GM18858 (cell line): ENCODE measurements around the gene SCN1A.
A peak's percentile ranks its signal among the peaks of the same experiment; 100 is the strongest.
"Not testable (repeated sequence)": the region's sequence is repeated elsewhere in the genome, so short reads cannot be mapped to it uniquely, and the experiment has no call there.

Source experiments
- ATAC-seq: cut with Tn5 transposase; IDR thresholded peaks from one replicate; pipeline ENCODE4 v1.9.1; 2021; ENCODE audit not compliant: unreplicated experiment

SCN1A gene

DNA sequence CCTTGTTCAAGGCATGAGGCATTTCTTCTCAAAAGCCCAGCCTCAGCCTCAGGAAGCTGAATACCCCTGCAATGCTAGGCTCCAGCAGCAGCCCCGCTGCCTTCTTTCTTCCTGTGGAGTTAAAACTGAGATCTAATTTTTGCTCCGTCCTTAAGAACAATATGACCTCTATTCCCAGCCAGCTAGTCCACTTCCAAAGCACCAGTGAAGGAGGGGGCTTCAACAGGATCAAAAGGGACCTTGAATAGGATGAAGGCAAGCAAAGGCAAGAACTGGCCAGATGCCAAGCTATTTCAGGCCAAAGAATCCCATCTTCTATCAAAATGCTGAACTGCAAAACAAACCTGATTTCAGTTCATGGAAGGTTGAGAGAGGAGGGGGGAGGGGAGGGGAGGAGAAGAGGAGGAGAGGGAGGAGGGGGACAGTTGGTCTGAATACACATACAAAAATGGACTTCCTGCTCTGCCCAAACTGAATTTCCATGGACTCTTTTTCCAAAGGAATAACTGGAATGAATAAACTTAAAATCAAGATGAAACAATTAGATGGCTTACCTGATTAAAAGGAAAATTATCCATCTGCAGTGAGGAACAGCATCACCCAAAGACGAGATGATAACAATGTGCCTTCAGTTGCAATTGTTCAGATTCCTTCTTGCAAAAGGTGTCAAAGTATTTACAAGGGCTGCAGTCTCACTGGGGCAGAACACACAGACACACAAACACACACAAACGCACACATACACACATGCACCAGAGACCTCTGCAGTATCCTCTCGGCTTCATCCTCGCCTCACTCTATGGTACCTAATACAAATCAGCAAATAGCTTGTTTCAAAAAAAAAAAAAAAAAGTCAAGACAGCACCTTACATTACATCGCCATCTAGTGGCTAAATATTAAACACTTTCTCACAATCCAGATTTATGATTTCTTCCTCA is at the start of gene SCN1A:
Gene SCN1A (minus strand): TSS at position 804 of the 939 bp plus-strand sequence. CDS start 54,399 bp downstream, outside the sequence.
- ATAC-seq, result no peak

DNA sequence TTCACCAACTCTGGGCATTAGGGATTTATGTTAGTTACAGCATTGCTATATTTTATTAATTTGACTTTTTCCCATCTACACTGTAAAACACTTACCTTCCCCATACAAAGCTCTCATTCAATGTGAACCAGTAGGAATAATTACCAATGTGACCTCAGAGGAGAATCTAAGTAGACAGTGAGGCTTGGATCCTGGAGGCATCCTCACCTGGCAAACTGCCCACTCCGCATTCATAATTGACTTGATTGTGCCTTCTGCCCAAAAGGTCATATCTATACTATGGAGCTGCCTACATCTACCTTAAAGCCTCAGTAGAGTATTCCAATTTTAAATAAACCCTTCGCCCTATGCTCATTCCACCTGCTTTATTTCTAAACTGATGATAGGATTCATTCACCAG is 45.4 kb upstream of the SCN1A start:
- no peak for ATAC-seq

GRCh38 chr2:166171216-166171615 is 43.4 kb upstream of the SCN1A start:
- ATAC-seq, result no peak

- ATAC-seq, result peak; percentile 79
Measured at GRCh38 chr2:166170356-166170755, 42.5 kb upstream of the SCN1A start.

- no peak for ATAC-seq
Measured at GRCh38 chr2:166167449-166167848, 39.6 kb upstream of the SCN1A start.

DNA sequence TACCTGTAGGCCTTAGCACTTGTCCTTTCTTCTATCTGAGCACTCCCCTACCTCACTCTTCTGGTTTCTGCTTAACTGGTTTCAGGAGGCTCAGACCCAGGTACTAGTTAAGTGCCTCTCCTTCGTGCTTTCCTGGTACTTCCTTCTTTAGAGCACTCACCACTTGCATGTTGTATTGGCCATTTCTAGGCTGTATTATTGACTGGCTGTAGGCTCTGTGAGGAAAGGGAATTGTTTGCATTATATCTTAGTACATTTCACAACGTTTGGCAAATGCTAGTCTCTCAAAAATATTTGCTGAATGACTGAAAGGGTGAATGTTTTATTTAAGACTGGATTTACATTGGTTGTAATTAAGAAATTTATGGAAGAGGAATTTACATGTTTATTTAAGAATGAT is 36.0 kb upstream of the SCN1A start:
- no peak for ATAC-seq

GRCh38 chr2:166158546-166158945 is 30.7 kb upstream of the SCN1A start:
- ATAC-seq, result no peak

- no peak for ATAC-seq
Measured at GRCh38 chr2:166157578-166157977, 29.8 kb upstream of the SCN1A start.

DNA sequence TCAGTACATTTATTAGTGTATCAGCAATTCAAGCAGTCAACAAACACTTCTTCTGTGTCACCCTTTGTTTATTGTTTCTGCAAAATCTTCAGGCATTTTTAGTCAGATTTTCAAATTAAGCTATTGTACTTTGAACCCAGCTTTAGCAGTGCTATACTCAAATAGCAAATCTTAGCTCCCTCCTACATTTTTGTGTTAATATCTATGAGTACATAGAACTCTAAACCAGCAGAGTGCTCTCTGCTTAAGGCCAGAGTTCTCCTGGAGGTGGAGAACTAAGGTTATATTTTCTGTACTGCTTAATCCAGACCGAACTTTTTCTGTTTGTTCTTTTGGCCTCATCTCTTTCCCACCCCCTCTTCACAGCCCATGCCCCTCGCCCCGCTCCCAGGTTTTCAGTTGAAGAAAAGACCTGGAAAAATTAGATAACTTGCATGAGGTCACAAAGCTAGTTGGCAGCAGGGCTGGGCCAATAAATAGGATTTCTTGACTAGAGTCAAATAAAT is 29.2 kb upstream of the SCN1A start:
- ATAC-seq, result no peak

DNA sequence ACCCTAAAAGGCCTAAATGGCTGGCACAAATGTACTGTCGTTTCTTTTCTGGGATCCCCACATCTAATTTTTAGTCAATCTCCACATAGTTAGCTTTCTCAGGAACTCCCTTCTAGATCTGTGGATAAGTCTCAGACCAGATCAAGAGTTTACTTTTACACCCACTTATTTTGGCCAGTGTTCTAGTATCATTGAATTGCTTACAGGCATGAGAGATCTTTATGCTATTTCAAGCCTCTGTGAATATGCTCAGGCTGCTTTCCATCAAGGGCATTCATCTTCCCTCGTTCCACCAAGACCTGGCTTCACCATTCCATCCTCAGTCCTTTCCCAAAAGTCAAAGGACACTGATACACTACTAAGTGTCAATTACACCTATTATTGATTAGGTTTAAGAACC is 27.8 kb upstream of the SCN1A start:
- no peak for ATAC-seq

GRCh38 chr2:166154685-166155338 is 27.0 kb upstream of the SCN1A start:
- ATAC-seq, result no peak

DNA sequence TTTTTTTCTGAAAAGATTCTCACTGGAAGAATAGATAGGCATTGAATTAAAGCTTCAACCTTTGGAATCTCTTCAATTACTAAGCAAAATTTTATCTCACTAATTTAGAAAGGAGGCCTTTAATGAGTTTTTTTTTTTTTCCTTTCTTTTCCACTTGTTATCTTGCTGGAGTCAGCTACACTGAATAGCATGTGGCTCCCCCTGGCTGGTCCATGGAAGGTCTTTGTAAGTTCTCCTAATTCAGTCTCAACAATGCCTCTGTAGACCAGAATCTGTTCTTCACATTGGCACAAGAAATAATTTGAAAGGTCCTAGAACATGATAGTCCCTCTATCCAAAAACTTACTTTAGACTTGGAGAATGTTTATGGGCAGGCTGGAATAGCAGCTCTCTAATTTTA is 24.2 kb upstream of the SCN1A start:
- ATAC-seq, result no peak

DNA sequence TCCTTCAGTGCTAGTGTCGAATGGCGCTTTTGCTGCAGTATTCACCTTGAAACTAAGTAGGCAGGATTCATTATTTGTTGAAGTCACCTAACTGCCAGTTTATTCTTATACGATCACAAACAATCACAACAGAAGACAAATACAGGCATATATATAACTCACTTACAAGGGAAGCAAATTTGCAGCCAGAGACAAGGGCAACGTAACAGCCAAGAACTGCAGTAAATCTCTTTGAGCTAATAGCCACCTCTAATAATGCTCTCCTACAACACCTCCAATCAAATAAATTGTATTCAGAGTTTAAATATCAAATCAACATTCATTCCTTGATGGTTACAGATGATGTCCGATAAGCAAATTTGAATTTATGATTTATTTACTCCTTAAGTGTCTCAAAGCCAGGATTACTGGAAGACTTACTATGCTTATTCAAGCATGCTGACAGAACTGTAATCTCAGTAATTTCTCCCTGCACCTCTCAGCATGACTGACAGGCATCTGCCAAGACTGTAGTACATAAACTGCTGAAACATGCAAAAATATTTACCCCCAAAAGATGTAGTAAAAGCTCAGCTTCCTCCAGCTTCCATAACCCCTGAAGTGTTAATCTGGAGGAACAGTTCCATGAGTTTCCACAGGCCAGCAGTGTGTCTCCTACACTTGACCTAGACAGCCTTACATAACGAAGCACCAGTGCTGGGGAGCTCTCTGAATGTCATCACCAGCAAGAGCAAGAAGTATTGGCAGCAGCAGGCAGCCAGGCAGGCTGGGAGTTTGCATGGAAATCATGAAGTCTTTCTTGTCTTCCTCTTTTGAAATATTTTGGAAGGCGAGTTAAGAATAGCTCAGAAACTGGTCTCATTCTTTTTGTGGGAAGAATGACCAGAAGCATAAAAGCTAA is 20.9 kb upstream of the SCN1A start:
- no peak for ATAC-seq

- ATAC-seq, result no peak
Measured at GRCh38 chr2:166147883-166148282, 20.1 kb upstream of the SCN1A start.

DNA sequence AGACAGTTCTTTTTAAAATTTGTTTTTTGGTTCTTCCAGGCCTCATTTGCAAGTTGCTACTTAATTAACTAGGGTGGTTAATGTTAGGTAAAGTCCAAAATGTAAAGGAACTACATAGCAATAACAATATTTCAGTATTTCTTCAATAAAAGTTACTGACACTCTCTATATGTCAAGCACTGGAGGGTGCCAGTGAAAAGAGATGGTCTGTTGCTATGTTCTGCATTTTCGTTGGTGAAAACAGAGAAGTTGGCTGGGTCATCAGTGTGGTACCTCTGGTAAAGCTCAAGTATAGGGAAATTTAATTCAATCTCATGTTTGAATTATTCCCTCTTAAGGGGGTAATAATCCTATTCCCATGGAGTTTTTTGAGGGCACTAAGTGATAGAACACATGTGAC is 16.3 kb upstream of the SCN1A start:
- ATAC-seq, result no peak

DNA sequence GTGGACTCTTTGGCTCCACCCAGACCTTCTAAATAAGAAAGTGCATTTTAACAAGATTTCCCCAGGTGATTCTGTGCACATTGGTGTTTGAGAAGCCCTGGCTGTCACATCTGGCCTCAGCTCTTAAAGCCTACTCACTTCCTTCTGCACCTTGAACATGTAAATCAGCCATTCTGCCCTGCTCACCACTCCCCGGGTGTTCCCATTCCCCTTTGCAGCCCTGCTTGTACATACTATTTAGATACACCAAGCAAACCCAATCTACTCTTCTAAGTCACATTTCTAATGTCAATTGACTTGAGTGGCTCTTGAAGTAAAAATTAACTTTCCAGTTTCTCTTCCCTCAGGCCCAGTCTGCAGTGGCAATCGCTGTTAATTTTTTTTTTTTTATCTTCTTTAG is 13.1 kb upstream of the SCN1A start:
- ATAC-seq, result no peak

DNA sequence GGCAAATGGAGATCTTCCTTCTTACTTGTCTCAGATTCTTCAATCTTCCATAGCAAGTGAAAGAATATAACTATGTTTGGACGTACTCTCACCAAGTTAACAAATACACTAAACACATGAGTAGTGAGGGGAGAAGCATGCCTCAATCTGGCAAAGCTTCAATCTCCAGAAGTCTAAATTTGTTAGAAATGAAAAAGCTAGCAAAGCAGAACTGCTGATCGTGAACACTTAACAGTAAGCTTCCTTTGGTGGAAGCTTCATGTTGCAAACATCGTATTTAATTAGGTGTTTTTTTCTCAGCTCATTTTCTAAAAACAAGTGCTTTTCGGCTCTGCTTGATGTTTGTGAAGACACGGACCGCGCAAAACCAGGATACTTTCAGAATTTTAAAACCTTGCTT is 12.7 kb upstream of the SCN1A start:
- ATAC-seq, result no peak

- not testable (repeated sequence) for ATAC-seq
Measured at GRCh38 chr2:166139479-166139878, 11.7 kb upstream of the SCN1A start.

DNA sequence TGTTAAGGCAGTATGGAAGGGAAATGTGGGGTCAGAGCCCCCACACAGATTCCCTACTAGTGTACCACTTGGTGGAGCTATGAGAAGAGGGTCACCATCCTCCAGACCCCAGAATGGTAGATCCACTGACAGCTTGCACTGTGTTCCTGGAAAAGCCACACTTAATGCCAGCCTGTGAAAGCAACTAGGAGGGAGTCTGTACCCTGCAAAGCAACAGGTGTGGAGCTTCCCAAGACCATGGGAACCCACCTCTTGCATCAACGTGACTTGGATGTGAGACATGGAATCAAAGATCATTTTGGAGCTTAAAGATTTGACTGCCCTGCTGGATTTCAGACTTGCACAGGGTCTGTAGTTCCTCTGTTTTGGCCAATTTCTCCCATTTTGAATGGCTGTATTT is 10.8 kb upstream of the SCN1A start:
- no peak for ATAC-seq

DNA sequence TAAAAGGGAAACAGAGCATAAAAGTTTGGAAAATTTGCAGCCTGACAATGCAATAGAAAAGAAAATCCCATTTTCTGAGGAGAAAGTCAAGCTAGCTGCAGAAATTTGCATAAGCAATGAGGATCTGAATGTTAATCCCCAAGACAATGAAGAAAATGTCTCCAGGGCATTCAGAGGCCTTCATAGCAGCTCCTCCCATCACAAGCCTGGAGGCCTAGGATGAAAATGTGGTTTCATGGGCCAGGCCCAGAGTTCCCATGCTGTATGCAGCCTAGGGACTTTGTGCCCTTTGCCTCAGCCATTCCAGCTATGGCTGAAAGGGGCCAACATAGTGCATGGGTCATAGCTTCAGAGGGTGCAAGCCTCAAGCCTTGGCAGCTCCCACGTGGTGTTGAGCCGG is 10.3 kb upstream of the SCN1A start:
- ATAC-seq, result no peak

DNA sequence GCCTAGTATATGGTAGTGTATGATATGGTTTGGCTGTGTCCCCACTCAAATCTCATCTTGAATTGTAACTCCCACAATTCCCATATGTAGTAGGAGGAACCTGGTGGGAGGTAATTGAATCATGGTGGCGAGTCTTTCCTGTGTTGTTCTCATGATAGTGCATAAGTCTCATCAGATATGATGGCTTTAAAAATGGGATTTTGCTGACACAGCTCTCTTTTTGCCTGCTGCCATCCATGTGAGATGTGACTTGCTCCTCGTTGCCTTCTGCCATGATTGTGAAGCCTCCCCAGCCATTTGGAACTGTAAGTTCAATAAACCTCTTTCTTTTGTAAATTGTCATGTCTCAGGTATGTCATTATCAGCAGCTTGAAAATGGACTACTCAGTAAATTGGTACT is 9.5 kb upstream of the SCN1A start:
- no peak for ATAC-seq
